Fibroblast of villous mesenchyme (primary cell): ENCODE results near the gene TBC1D10B. TPM values are rescaled to one million over a fixed set of nuclear protein-coding genes. Genes with fewer than 3 reads are reported as not detected.

ENCODE experiments used
- DNase-seq: peaks from one replicate; pipeline ENCODE4 v3.0.0-alpha.2; 2010; ENCODE audit warnings: low read depth
- H3K4me3 ChIP-seq: 2 replicates; pipeline ENCODE4 v1.5.1; 2011; ENCODE audit warnings: low read depth, mild to moderate bottlenecking, low read length
- total RNA-seq: library from RNA; depleted of rRNA; stranded (reverse); fragments of >200 nt; gene quantifications from 2 replicates; pipeline ENCODE4 v1.2.3, GENCODE V29; 2012
- TF ChIP-seq, protein P1 (sequence below): IDR thresholded peaks from 2 replicates; pipeline ENCODE4 v1.5.1; 2012; ENCODE audit warnings: low read depth, mild to moderate bottlenecking, low read length; ENCODE audit not compliant: insufficient read depth

TBC1D10B gene
- total RNA-seq, 1 donor, result 37.1 TPM

DNA sequence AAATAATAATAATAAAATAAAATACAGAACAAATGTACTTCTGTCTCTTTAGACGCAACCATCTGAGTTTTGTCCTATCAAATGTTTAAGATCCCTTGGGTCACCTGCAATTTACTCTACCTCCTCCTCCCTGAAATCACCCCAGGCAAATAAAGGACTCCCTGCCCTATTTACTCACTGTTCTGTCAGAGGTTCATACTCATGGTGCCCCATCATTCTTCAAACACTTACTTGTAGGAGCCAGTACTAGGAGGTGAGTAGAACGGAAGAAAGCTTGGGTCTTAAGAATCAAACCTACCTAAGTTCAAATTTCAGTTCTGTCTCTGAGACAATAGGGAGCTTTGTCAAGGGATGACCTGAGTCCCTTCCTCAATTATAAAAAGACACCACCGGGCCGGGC, 3.8 kb downstream of the TBC1D10B start:
- no peak for DNase-seq
- TF ChIP-seq, protein P1, sequence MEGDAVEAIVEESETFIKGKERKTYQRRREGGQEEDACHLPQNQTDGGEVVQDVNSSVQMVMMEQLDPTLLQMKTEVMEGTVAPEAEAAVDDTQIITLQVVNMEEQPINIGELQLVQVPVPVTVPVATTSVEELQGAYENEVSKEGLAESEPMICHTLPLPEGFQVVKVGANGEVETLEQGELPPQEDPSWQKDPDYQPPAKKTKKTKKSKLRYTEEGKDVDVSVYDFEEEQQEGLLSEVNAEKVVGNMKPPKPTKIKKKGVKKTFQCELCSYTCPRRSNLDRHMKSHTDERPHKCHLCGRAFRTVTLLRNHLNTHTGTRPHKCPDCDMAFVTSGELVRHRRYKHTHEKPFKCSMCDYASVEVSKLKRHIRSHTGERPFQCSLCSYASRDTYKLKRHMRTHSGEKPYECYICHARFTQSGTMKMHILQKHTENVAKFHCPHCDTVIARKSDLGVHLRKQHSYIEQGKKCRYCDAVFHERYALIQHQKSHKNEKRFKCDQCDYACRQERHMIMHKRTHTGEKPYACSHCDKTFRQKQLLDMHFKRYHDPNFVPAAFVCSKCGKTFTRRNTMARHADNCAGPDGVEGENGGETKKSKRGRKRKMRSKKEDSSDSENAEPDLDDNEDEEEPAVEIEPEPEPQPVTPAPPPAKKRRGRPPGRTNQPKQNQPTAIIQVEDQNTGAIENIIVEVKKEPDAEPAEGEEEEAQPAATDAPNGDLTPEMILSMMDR, result no peak
- H3K4me3 ChIP-seq, result no peak overlapping the region

DNA sequence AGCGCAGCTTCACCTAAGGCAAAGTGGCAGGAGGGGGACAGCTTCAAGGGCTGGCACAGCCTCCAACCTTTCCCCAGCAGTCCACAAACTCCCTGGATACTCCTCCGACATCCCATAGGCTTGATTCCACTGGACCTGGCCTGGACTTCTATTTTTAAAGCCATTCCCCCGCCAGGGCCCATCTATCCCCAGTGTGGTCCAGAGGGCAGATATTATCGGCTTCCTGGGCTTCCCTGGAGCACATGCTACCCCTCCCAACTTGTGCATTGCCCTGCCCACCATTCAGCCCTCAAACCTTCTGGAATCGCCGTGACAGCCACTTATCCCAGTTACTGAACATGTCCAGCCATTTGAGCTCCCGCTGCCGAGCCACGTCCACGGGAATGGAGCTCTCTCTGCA, 5.1 kb downstream of the TBC1D10B start:
- no peak for DNase-seq

DNA sequence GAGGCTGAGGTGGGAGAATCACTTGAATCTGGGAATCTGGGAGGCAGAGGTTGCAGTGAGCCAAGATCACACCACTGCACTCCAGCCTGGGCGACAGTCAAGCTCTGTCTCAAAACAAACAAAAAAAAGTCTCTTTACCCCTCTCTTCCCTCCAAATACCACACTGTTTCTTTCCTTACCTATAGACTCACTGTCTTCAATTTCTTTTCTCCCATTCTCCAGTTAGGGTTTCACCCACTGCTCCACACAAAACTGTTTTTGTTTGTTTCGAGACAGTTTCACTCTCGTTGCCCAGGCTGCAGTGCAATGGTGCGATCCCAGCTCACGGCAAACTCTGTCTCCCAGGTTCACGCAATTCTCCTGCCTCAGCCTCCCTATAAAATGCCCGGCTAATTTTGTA, 9.1 kb downstream of the TBC1D10B start:
- TF ChIP-seq, protein P1, result no peak
- no peak overlapping the region for H3K4me3 ChIP-seq
- no peak for DNase-seq

More for the DNA sequence above, 5.1 kb downstream of the TBC1D10B start:
- TF ChIP-seq, protein P1, result no peak
- H3K4me3 ChIP-seq, result no peak overlapping the region

DNA sequence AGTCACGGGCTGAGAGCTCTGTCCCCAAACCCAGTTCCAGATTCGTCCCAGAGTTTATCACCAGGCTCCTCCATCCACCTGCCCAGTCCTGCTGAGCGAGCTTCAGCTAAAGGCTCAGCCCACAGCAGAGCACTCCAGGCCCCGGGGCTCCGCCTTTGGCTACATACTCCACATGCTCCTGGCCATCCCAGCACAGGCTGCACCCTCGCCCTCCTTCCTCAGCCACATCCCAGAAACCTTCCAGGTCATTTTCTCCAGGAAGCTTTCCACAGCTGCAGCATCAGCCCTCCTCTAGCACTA, 10.5 kb downstream of the TBC1D10B start:
- TF ChIP-seq, protein P1, result no peak
- no peak overlapping the region for H3K4me3 ChIP-seq
- DNase-seq, result no peak

DNA sequence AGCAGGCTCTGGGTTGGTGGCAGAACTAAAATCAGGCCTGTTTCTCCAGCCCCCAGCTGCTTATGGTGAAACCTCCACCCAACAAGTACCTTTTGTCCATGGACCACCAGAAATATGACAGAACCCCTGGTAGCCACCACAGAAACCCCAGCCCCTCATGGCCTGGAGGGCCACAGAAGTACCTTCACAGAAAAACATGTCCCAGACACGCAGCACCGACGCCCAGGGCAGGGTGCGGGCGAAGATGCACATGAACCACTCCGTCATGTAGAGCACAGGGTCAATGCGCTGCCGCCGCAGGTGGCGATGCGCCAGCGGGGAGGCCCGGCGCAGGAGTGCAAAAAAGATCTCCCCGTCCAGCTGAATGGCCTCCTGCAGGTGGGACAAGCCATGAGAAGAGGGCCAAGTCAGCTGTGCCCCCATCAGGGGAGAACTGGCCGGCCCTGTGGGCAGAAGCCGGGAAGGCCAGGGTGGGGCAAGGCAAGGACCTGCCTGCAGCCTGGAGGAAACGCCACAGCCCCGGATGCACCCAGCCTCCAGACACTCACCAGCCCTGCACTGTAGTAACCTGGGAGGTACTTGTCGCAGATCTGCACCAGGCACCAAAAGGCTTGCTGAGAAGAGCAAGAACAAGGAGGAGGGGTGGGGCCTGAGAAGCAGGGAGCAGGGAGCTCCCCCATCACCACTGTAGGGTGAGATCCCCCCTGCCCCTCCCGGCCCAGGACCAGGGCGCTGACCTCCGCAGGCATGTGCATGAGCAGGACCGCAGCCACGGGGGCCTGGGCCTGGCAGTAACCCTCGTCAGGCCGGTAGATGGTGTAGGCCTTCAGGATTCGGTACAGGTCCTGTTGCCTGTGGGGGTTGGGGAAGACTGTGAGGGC, 11.1 kb downstream of the TBC1D10B start:
- no peak for DNase-seq
- TF ChIP-seq, protein P1, result no peak
- no peak overlapping the region for H3K4me3 ChIP-seq

DNA sequence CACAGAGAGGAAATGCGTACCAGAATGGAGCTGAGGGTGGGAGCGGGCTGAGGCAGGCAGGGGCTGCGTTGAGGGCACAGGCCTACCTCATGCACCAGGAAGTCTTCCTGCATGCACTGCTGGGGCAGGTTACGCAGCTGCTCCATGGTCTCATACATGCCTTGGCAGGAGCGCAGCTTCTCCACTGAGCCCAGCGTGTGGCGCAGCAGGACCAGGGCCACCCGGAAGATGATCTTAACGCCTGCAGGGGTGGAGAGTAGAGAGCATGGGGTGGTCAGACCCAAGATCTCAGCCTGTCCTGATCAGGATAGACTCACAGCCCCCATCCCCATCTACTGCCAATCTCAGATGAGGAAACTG, 11.7 kb downstream of the TBC1D10B start:
- H3K4me3 ChIP-seq, result no peak overlapping the region
- no peak for DNase-seq
- TF ChIP-seq, protein P1, result no peak
